ENCODE results near the gene TMEM37.
"Not testable (repeated sequence)": the region's sequence is repeated elsewhere in the genome, so short reads cannot be mapped to it uniquely, and the experiment has no call there.

Gene TMEM37, protein sequence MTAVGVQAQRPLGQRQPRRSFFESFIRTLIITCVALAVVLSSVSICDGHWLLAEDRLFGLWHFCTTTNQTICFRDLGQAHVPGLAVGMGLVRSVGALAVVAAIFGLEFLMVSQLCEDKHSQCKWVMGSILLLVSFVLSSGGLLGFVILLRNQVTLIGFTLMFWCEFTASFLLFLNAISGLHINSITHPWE

DNA sequence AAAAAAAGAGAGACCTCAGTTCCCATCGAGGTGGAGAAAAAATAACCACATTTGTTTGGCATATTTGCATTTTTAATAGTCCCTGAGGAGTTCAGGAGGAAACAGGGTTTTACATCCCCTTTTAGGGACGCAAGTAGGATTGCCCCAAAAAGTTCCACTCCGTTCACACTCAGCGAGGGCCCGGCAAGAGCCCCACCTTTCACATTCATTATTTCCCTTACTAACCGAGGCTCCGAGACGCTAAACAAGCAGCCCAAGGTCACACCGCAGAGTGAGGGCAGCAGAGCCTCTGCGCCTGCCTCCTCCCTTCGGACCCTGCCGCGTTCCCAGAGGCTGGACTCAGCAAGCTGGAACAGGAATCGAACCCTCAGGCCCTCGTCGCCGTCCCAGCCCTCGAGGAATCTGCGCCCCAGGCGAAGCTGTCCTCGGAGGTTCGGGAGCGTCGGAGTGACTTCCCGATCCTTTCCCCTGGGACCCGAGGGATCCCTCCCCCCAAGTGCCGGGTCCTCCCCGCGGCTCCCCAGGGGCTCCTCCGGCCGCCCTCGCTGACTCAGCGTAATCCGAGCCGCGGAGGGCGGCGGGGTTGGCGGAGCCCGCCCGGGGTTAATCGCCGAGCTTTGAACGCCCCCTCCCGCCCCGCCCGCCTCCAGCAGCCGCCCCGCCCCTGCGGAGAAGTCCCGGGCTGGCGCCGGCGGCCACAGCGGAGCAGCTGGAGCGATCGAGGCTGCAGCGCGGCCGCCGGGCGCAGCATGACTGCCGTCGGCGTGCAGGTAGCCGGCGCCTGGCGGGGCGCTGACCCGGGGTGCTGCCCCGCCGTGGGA lies at the start of gene TMEM37:
TSS of gene TMEM37 (plus strand) at position 700 of the 821 bp plus-strand sequence. CDS start at position 750, 50 bp downstream.
- DNase-seq (ENCODE audit: low read depth, low spot score): no peak

DNA sequence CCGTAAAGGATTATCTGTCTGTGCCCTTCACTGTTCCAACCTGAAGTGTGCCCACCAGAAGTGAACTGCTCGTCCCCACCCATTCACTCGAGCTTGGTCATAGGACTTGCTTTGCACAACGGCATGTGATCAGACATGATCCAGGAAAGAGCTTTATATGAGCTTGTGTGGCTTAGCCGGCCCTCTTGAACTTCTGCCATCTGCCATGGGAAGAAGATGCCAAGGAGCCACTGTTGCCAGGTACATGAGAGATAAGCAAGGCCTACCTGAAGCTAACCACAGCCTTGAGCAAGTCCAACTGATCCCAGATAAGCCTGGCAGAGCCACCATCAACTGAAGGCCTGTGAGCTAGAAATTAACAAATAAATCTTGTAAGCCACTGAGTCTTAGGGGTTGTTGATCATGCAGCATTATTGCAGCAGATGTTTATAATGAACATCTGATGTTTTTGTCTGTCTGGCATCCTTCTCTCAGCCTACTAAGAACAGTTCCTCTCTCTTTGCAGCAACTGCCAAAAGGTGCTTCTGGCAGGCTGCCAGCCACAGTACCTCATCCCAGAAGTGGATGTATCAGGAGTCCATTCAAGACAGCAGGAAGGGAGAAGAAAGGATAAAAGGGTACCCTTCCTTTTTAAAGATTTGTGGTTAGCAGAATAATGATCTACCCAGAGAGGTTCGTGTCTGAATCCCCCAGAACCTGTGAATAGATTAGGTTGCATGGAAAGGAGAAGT lies 48.1 kb upstream of the TMEM37 start:
- no peak for DNase-seq (ENCODE audit: low read depth, low spot score)

DNA sequence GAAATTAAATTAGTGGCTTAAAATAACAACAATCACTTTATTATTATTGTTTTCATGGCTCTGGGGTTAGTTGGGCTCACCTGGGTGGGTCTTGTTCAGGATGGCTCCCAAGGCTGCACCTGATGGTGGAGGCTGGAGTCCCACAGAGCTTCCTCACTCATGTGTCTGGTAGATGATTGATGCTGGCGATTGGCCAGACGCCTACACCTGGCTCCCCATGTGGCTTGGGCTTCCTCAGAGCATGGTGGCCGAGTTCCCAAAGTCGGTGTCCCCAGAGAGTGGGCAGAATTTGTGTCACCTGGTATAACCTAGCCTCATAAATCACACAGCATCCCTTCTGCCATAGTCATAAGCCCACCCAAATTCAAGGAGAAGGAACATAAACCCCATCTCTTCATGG lies 46.7 kb upstream of the TMEM37 start:
- no peak for DNase-seq (ENCODE audit: low read depth, low spot score)

DNA sequence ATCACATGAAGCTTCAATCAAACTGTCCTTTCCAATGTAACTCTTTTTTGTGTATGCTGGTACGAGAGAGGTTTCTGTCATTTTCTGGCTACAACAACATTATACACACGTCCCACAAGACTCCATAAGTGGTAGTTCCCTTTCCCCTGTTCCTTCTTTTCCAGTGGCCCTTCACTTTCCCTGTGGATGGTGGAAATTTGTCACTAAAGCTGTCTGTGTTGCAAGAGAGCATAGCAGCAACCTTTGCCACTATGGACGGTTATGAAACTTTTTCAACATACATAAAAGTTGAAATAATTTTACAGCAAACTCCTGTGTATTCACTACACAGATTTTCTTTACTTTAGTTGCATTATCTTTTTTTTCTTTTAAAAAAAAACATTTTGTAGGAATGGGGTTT lies 46.2 kb upstream of the TMEM37 start:
- no peak for DNase-seq (ENCODE audit: low read depth, low spot score)

DNA sequence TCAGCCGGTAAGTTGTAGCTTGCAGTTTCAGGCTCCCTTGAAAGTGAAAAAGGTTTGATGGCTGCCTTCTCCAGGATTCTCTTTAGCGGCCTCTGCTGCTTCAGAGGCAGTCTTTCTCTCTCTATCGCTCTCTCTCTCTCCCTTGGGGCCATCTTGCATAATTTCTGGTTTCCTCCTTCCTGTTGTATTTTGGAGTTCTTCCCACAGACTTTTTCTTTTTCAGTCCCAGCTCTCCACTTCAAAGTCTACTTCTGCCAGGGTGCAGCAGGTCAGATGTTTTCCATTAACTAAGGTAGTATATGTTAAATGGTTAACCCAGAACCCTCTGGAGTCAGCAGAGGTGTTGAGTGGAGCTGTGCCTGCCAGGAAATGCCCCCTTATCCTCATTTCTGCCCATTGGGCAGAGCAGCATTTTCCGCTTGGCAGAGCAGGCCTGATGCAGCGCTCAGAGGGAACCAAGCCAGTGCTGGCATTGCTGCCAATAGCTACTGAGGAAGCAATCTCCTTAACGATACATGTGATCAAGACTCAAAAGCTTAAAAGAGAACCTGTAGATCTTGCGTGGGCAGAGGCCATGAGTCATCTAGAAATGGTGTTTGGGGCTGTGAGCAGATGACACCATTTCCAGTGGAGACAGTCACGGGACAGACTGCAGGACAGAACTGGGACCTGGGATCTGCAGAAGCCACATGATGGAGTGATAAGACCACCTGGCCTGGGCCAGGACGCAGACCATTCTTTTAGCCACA lies 44.1 kb upstream of the TMEM37 start:
- DNase-seq (ENCODE audit: low read depth, low spot score): no peak

DNA sequence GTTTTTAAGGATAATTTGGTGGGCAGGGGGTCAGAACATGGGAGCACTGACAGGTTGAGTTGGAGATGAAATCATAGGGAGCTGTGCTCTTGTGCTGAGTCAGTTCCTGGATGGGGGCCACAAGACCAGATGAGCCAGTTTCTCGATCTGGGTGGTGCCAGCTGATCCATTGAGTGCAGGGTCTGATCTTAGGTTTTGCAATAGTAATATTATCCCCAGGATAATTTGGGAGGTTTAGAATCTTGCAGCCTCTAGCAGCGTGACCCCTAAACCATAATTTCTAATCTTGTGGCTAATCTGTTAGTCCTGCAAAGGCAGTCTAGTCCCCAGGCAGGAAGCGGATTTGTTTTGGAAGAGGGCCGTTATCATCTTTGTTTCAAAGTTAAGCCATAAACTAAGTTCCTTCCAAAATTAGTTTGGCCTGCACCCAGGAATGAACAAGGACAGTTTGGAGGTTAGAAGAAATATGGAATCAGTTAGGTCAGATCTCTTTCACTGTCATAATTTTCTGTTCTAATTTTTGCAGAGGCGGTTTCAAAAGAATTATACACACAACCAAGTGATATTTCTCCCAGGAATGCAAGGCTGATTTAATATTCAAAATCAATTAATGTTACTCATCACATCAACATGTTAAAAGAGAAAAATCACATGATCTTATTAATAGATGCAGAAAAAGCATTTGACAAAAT lies 41.9 kb upstream of the TMEM37 start:
- no peak for DNase-seq (ENCODE audit: low read depth, low spot score)

DNA sequence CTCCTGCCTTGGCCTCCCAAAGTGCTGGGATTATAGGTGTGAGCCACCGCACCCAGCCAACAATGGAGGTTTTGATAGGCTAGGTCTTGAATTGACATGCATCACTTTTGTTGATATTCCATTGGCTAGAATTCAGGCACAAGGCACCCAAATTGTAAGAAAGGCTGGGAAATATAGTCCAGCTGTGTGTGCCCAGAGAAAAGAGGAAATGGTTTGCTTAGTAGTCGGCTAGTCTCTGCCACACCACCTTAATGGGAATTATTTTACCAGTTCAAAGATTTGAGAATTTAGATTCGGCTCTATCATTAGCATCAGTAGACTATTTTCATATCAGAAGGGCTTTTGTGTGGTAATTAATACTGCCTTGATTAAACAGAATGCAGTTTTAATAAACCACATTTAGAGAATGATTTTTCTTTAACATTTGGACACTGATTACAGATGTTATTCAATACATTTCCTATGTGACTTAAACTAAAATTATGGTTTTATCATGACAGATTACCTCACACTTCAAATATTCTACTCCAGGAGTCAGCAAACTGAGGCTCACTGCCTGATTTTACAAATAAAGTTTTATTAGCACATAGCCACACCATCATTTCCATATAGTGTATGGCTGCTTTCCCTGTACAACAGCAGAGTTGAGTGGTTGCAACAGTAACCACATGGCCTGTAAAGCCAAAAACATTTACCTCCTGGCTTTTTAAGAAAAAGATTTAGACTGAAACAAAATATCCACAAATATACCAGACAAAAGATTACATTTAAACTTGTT lies 37.5 kb upstream of the TMEM37 start:
- DNase-seq (ENCODE audit: low read depth, low spot score): no peak

DNA sequence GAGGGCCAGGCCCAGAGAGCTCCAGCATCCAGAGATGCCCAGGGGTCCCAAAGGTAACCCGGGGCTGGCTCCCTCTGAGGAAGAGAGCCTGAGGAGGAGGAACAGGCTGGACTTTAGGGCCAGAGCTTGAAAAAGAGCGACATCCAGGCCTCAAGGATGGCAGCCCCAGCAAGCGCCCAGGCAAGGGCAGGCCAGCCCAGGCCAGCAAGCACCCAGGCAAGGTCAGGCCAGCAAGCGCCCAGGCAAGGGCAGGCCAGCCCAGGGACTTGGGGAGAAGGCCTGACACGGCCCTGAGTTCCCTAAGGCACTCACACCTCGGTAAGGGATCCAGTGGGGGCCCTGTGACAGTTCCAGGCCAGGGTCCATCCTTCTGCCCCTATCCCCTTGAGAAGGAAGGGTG lies 34.5 kb upstream of the TMEM37 start:
- DNase-seq (ENCODE audit: low read depth, low spot score): no peak

DNA sequence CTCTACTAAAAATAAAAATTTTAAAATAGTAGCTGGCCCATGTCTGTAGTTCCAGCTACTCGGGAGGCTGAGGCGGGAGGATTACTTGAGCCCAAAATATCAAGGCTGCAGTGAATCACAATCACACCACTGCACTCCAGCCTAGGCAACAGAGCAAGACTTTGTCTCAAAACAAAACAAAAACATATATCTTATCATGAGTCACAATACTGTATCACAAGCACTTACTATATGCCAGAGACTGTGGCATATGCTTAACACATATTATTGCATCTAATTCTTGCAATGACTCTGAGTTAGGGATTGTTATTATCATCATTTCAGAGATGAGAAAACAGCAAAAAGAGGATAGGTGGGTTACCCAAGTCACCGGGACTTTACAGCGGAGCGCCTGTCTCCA lies 29.5 kb upstream of the TMEM37 start:
- no peak for DNase-seq (ENCODE audit: low read depth, low spot score)

DNA sequence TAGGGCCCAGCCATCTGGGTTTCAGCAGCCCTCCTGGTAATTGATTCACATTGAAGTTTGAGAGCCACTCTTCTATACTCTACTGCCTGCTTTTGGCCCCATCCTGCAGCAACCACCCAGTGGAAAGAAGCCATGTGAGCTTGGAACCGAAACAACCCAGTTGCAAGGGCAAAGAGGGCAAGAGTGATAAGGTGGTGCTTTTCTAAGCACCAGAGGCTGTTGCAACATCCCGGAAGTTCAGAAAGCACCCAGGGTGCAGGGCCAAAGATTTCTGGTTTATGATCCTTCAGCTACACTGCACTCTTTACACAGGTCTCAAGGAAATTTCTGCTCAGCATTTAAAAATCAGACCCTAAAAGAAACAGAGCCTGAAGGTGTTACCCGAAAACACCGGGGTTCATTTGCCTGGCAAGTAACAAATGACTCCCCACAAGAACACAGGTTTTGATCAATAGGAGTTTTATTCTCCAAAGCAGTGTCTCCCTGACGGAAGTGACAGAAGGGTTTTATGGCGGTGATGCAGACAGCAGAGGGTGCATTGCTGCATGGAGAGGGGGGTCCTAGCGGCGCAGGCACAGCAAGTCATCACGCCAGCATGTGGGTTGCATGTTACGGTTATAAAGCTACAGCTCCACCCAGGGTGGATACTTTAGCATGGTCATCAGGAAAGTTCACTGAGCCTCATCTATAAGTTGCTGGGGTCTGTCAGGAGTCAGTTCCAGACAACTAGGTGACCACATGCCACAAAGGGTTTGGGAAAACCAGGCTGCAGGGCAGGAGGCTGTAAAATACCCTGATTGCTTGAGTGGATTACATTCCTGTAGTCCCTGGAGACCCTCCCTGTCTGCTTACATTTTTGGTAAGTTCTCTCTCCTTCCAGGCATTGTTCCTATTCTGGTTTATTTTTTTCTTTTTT lies 28.8 kb upstream of the TMEM37 start:
- DNase-seq (ENCODE audit: low read depth, low spot score): no peak

DNA sequence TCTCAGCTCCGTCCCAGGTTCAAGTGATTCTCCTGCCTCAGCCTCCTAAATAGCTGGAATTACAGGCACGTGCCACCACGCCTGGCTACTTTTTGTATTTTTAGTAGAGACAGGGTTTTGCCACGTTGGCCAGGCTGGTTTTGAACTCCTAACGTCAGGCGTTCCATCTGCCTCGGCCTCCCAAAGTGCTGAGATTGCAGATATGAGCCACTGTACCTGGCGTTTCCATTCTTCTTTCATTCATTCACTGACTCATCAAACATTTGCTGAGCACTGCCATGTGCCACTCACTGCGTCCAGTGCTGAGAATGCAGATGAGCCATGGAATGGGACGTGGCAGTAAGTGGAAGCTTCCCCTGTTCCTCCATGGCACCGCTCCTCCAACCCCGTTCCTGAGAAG lies 28.0 kb upstream of the TMEM37 start:
- DNase-seq (ENCODE audit: low read depth, low spot score): not testable (repeated sequence)

DNA sequence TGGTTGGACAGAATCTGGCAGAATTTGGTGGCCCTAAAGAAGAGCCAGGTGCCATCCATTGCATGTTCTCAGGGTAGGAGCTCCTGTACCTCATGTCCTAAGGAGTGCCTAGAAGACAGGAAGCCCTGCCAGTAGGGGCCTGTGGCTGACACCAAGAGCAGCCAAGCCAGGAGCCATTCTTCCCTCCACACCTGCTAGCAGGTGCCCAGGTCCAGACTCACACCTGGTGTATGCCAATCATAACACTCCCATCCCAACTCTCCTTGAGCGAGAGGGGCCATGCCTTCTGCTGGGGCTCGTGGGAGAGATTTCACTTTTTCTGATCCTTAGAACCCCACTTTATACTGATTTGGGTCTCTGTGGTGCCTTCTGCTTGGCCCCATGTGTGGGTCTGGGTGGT lies 26.5 kb upstream of the TMEM37 start:
- DNase-seq (ENCODE audit: low read depth, low spot score): no peak

DNA sequence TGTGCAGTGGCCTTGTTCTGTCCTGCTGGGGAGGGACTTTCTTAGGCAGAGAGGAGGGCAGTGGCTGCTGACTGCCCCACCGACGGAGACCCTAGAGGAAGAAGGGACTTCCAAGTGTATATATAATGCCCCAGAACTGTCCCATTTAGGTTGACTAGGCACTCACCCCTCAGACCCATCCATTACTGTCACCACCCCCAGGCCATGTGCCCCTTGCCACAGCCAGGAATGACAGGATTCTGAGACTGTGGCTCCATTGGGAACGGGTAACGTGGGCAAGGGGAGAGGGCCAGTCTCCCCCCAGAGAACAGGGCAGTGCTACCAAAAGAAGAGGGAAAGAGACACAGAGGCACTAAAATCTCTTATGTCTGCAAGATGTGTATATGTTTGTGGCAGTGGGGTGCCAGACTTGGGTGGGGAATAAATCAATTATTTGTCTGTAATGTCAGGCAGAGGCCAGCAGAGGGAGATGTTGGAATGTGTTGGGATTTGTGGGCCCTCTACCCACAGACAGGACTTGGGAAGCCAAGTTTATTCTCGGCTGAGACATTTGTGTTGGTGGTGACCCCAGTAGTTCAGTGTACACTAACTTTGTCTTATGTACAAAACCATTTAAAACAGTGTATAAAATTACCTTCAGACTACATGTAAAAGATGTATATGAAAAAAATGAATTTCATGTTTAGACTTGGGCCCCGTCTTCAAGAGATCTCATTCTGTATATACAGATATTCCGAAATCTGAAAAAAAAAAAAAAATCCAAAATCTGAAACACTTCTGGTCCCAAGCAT lies 24.0 kb upstream of the TMEM37 start:
- no peak for DNase-seq (ENCODE audit: low read depth, low spot score)

DNA sequence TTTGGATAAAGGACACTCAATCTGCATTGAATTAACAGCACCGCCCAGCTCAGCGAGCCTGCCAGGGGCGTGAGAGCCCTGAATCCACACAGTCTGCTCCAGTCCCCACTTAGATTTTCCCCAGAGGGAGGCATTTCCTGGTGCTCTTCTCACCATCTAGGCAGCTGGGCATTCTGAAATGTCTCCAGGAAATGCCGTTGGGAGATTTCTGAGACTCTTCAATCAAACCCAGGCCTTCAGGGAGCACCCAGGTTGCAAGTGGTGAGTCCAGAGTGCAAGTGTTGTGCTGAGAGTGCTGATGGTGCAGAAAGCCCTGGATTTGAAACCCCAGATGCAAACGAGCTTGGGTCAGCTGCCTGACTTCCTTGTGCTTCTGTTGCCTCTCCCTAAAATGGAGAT lies 23.4 kb upstream of the TMEM37 start:
- no peak for DNase-seq (ENCODE audit: low read depth, low spot score)

DNA sequence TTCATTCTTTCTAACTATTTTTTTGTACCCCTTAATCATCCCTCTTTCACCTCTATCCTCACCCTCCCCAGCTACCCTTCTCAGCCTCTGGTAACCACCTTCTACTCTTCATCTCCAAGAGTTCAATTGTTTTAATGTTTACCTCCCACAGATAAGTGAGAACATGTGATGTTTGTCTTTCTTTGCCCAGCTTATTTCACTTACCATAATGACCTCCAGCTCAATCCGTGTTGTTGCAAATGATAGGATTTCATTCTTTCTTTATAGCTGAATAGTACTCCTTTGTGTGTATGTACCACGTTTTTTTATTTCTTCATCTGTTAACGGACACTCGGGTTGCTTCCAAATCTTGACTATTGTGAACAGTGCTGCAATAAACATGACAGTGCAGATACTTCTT lies 22.1 kb upstream of the TMEM37 start:
- DNase-seq (ENCODE audit: low read depth, low spot score): no peak

DNA sequence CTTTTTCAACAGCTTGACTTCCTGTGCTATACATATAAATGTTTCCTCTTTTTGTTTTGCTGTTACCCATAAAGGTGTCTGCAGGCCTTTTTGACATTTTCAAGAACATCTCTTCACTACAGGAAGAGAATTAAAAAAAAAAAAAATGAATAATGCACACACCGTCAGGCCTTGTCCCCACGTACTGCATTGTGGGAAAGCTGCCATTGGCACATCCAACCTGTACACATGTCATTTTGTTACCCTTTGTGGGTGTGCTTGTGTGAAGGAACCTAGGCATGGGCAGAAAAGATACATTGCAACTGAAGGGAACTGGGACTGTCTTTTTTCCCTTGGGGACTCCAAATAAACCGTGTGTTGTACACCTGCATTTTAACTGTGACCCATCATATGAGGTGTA lies 16.8 kb upstream of the TMEM37 start:
- no peak for DNase-seq (ENCODE audit: low read depth, low spot score)

DNA sequence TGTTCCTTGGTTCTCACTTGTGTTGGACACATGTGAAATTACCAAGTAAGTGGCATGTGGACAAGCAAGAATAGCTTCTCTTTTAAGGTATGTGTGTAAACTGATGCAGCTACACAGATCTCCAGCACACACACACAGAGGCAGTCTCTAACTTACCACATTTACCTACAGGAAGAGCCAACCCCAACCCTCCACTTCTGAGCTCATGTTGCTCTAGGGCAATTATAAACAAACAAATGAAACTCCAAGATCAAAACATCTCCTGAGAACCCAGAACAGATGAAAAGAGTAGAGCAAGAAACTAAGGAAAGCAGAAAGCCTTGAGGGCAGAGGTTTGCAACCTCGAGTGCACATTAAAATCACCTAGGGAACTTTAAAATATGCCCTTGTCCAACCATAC lies 16.0 kb upstream of the TMEM37 start:
- no peak for DNase-seq (ENCODE audit: low read depth, low spot score)

DNA sequence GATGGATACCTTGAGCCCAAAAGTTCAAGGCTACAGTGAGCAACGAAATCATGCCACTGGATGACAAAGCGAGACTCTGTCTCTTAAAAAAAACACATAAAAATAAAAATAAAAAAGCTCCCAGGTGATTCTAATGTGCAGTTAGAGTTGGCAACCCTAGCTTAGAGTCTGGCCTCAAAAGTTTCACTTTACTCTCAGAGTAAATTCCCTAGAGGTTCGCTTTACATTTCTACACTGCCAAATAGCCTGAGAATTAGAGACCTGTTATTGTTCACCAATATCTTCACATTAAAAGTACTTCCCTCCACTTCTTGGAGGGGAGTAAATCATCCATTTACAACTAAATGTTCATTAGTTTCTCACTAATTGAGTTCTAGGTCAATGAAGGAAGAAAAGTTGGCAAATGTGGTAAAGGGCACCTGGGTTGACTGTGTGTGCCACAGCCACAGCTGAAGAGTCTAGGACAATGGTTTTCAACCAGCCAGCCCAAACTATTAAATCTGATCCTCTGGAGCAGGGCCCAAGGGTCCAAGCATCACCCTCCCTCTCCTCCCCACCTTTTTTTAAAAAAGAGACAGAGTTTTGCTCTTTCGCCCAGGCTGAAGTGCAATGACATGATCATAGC lies 15.2 kb upstream of the TMEM37 start:
- DNase-seq (ENCODE audit: low read depth, low spot score): no peak

All from iPS DF 19.7 (cell line).